NAMALWA (cell line): ENCODE measurements around the gene GABRD.
"Not testable (repeated sequence)": the region's sequence is repeated elsewhere in the genome, so short reads cannot be mapped to it uniquely, and the experiment has no call there.

Experiments
- DNase-seq: peaks from one replicate; pipeline ENCODE4 v3.0.0-alpha.2; 2015; ENCODE audit warnings: low spot score

The GABRD gene, protein sequence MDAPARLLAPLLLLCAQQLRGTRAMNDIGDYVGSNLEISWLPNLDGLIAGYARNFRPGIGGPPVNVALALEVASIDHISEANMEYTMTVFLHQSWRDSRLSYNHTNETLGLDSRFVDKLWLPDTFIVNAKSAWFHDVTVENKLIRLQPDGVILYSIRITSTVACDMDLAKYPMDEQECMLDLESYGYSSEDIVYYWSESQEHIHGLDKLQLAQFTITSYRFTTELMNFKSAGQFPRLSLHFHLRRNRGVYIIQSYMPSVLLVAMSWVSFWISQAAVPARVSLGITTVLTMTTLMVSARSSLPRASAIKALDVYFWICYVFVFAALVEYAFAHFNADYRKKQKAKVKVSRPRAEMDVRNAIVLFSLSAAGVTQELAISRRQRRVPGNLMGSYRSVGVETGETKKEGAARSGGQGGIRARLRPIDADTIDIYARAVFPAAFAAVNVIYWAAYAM

DNA sequence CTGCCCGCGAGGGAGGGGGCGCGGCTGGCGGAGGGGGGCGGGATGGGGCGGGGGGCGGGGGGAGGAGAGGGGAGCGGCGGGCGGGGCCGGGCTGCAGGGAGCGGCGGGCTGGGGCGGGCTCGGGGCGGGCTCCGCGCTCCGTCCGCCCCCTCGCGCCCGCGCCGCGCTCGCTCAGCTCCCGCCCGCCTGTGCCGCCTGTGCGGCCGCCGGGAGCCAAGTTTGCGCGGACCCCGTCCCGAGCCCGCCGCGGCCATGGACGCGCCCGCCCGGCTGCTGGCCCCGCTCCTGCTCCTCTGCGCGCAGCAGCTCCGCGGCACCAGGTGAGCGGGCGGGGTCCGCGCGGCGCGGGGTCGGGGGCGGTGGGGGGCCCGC is at the start of gene GABRD:
TSS of gene GABRD (plus strand) at position 174 of the 372 bp plus-strand sequence. CDS start at position 253, 79 bp downstream.
- no peak for DNase-seq

DNA sequence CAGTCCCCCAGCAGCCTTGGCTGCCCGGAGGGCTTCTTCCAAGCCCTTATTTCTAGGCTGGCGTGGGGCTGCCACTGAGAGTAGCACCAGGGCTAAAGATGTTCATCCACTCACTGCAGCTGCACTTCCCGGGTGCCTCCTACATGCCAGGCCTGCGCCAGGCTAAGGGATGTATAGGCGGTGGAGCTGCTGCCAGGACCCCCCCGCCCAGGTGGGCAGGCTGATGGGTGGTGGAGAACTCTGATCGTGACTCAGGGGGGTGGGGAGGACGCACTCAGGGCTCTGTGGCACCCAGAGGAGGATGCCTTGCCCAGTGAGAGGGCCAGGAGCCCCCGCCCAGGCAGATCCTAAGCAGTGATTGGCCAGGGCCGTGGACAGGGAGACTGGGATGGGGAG is 49.6 kb upstream of the GABRD start:
- DNase-seq: no peak

DNA sequence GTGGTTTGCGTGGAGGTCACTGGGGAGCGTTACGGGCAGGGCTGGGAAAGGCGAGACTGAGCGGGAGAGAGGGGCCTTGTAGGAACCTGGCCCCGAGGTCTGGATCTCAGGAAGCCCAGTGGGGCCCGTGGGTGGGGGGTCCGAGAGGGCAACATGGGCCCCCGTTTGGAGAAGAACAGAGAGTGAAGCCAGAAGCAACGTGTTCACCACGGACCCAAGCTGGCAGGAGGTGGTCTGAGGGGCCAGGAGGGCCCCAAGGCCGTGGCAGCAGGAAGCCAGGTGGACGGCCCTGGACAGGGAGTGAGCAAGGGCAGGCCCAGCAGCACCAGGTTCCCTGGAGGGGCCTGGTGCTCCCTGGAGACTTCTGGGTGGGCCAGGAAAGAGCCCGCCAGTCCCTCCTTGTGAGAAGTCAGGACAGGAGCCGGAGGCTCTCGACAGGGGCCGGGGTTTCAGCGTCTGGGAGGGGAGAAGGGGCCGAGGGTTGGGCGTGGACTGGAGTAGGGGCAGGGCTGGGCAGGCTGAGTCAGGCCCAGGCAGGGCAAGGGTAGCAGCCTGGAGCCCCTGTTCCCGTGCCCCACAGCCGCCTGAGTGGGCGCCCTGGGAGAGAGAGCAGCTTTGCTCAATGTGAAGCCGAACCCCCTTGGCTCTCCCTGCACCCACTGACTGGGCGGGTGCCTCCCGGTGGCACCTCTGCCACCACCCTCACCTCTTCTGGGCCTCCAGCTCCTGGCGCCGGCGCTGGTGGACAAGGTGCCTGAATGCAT is 49.0 kb upstream of the GABRD start:
- DNase-seq: no peak

DNA sequence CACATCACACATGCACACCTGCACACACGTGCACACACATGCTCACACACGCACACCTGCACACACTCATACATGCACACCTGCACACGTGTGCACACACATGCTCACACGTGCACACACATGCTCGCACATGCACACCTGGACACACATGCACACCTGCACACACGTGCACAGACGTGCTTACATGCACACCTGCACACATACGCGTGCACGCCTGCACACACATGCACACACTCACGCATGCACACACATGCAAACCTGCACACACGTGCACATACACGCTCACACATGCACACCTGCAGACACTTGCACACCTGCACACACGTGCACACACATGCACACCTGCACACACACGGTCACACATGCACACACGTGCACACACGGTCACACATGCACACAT is 48.1 kb upstream of the GABRD start:
- DNase-seq: no peak

DNA sequence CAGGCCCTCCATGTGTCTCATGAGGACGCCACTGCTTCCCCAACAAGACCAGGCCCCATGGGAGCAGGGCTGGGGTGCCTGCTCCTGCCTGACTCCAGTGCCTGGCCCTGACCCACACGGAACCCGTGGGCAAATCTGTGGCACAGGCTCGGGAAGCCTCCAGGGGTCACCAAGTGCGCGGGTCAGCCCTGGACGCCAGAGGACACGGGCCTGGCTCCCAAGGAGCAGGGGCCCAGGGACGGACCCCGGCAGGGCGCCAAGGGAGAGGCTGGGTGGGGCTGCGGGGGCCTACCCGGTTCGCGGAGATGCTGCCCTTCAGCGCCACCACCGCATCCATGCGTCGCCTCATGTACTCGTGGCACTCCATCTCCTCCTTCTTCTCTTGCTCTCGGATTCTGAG is 47.5 kb upstream of the GABRD start:
- no peak for DNase-seq

DNA sequence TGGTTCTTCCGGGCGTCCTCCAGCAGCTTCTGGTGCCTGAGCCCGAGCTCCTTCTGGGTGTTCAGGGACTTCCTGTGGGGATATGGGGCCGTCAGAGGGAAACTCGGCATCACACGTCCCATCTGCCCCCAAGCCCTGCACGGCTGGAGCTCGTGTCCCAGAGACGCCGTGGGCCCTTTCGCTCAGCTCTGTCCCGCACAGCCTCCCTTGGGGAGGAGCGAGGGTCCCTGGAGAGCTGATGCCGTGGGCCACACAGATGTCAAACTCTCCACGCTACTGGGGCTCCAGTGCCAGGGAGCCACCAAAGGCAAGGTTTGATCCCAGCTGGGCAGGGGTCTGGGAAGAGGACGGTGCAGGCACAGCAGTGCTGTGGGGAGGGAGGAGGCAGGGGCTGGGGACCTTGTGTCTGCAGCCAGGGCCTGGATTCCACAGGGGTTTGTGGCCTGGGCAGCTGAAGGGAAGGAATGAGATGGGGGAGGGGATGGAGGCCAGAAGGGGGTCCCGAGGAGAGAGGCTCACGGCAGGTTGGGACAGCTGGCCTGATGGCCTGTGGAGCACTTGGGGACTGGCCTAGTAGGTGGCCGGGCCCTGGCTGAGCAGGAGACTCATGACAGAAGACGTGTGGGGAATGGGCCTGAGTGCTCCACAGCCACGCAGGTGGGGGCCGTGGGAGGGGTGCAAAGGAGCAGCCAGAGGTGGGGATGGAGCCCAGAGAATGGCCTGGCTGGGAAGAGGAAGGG is 46.0 kb upstream of the GABRD start:
- no peak for DNase-seq

DNA sequence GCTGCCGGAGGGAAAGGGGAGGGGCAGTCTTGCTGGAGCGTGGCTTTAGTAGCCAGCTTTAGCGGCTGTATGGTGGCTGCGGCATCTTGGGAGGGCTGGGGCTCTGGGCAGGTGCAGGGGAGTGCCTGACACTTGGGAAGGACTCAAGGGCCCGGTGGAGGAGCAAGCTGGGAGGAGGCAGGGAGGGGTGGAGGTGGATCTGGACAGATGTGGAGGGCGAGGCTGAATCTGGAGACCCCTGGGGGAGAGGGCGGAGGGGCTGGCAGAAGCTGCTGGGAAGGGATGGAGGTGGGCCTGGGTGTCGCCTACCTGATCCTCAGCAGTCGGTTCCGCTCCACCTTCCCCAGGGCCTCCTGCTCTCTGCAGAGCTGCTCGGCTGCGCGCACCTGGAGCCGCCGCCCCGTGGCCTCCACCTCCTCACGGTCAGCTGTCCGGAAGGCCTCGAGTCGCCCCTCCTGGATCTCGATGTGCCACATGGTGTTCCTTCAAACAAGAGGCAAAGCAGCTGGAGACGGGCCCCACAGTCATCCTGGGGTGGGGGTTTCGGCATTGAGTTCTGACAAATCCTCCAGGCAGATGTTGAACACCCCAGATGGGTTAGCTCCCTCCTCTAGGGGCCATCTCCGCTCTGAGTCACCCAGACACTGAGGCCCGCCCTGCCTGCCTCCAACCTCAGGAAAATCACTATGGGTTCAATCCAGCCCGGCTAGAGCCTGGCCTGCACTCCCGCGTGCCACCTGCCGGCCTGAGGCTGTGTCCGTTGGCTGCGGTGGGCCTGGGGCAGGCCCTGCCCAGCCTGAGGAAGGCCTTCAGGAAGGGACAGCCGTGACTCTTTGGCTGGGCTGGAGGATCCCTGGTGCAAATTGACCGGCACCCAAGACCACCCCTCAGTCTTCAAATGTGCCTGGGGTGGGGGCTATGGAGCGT is 45.2 kb upstream of the GABRD start:
- DNase-seq: no peak

DNA sequence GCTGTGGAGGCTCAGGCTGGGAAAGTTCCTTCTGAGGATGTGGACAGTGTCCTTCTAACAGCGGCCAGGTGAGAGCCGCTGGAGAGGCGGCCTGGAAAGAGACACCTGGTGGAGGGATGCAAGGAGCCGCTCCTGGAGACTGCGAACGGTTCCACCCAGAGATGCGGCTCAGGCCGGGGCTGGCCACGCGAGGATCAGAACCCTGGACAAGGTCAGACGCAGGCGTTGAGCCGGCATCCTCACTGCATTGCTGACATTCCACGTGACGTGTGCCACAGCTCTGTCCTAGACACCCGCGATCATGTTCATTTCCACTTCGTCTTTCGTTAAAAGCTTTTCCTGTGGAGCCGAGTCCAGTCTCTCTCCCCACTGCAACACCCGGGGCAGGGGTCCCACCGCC is 44.3 kb upstream of the GABRD start:
- DNase-seq: no peak

DNA sequence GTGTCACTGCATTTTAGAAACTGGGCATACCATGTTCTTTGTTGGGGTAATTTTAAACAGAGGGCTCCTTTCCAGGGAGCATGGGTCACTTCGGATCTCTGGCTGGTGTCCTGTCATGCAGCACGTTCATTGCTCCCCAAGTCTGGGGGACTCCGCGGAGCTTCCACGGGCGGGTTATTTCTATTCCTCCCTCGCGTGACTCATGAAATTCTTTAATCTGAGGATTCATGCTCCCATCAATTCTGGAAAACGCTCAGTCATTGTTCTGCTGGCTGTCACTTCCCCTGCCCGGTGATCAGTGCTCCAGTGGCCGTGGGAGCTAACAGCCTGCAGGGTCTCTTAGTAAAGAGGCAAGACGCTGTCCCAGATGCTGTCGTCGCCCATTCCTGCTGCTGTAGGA is 43.6 kb upstream of the GABRD start:
- no peak for DNase-seq

DNA sequence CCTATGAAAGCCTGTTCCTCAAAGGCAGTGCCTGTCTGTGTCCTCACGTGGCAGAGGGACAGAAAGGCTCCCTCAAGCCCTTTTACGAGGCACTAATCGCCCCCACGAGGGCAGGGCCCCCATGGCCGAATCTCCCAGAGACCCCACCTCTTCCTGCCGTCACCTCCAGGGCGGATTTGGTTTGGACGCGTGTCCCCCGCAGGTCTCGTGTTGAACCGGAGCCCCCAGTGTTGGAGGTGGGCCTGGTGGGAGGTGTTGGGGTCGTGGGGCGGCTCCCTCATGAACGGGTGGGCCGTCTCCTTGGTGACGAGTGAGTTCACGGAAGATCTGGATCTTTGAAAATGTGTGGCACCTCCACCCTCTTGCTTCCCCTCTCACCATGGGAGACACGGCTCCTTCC is 43.1 kb upstream of the GABRD start:
- DNase-seq: no peak

DNA sequence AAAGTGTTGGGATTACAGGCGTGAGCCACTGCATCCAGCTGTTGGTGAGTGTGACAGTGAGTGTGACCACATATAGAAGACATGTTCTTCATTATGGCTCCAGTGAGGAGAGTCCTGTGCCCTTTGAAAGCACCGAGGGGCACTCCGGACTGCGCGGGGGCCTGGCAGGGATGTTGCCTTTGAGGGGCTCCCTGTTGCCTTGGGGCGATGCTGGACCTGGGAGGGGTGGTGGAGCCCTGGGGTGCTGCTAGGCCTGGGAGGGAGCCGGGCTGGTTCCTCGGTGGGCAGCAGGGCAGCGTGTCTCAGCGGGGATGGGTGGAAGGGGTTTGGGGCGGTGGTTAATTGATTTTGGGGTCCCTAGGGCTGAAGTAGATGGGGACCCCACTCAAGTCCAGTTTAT is 41.0 kb upstream of the GABRD start:
- DNase-seq: no peak

DNA sequence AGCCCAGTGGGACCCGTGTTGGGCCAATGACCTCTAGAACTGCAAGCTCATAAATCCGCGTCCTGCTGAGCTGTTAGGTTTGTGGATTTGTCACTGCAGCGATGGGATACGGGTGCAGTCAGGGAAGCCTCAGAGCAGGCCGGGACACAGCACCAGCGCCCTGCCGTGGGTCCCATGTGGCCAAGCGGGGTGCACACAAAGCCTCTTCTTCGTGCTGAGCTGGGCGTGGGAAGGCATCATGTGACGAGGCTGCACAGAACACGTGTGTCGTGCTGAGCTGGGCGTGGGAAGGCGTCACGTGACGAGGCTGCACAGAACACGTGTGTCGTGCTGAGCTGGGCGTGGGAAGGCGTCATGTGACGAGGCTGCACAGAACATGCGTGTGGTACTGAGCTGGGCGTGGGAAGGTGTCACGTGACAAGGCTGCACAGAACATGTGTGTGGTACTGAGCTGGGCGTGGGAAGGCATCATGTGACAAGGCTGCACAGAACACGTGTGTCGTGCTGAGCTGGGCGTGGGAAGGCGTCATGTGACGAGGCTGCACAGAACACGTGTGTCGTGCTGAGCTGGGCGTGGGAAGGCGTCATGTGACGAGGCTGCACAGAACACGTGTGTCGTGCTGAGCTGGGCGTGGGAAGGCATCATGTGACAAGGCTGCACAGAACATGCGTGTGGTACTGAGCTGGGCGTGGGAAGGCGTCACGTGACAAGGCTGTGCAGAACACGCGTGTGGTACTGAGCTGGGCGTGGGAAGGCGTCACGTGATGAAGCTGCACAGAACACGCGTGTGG is 40.3 kb upstream of the GABRD start:
- DNase-seq: not testable (repeated sequence)

DNA sequence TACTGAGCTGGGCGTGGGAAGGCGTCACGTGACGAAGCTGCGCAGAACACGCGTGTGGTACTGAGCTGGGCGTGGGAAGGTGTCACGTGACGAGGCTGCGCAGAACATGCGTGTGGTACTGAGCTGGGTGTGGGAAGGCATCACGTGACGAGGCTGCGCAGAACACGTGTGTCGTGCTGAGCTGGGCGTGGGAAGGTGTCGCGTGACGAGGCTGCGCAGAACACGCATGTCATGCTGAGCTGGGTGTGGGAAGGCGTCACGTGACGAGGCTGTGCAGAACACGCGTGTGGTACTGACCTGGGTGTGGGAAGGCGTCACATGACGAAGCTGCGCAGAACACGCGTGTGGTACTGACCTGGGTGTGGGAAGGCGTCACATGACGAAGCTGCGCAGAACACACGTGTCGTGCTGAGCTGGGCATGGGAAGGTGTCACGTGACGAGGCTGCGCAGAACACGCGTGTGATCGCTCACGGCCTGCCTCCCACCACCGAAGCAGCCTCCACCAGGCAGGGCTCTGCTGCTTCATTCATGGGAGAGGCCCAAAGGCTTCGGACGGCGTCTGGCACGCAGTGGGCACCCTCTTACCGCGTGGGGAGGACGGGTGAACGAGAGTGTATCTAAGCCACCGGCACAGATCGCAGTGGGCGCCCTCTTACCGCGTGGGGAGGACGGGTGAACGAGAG is 39.5 kb upstream of the GABRD start:
- no peak for DNase-seq

DNA sequence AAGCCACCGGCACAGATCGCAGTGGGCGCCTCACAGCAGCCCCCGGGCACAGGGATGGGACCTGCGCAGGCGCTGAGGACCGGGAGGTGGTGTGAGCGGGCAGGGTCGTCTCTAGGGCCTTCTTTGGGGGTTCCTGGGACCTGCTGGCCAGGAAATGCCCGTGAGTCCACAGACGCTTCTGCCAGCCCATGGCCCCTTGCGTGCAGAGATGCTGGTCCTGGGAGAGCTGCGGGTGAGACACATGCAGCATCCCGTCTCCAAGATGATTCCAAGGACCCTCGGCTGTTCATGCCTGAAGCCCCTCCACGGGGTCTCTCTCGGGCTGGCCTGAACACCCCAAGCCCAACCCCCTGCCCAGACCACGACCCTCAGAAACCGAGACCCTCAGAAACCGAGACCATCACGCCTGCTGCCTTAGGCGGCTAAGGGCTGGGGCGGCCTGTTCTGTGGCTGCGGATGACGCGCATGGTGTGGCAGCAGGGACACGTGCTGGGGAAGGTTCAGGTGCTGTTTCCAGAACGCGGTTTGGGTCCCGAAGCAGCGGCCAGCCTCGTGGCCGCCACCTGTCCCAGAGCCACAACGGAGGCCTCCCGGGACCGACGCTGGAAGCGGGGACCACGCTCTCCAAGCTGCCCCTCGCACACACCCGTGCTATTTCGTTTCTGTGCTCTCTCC is 38.5 kb upstream of the GABRD start:
- no peak for DNase-seq

DNA sequence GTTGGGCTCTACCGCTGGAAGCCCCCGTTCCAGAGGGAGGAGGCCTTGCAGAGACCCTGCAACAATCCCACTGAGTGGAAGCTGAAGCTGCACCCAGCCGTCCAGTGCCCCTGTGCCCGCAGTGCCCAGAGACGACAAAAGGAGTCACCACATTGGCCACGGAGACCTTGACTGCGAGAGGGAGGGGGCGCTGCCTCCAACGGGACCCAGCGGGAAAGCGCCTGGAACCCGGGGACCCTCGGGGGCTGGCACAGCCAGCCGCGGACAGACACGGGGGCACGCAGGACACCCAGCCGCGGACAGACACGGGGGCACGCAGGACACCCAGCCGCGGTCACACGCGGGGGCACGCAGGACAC is 38.0 kb upstream of the GABRD start:
- DNase-seq: no peak

DNA sequence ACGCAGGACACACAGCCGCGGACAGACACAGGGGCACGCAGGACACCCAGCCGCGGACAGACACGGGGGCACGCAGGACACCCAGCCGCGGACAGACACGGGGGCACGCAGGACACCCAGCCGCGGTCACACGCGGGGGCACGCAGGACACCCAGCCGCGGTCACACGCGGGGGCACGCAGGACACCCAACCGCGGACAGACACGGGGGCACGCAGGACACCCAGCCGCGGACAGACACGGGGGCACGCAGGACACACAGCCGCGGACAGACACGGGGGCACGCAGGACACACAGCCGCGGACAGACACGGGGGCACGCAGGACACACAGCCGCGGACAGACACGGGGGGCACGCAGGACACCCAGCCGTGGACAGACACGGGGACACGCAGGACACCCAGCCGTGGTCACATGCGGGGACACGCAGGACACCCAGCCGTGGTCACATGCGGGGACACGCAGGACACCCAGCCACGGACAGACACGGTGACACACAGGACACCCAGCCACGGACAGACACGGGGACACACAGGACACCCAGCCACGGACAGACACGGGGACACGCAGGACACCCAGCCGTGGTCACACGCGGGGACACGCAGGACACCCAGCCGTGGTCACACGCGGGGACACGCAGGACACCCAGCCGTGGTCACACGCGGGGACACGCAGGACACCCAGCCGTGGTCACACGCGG is 37.4 kb upstream of the GABRD start:
- DNase-seq: not testable (repeated sequence)

DNA sequence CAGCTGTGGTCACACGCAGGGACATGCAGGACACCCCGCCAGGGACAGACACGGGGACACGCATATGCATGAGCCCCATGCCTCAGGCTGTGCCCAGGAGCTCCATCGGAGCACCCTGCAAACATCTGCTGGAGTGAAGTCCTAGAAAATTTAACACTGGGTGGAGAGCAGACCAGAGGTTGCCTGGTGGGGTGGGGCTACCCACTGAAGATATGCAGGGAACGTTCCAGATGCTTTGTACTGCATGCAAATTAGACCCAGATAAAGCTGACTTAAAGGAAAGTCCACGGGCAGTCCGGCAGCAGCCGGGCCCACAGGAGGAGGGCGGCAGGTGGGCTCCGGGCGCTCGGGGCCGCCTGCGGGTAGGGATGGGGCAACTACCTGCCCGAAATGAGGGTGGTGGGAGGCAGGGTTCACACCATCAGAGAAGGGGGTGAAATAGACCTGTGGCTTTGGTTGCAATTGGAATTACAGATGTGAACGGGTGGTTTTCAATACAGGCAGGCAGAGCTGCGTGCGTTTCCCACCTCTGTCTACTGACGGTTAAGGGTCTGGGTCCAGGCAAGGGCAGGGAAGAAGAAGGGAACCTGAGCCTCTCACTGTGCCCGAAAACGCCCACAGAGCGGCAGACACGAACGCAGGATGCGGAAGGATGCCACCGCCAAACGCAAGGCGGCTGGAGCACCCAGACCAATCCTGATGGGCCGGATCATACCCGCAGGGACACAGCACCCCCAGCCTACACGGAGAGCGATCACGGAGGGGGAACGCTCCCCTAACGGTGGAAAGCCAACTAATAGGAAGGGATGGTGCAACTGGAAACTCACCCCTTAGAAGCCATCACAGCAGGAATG is 36.5 kb upstream of the GABRD start:
- DNase-seq: no peak

DNA sequence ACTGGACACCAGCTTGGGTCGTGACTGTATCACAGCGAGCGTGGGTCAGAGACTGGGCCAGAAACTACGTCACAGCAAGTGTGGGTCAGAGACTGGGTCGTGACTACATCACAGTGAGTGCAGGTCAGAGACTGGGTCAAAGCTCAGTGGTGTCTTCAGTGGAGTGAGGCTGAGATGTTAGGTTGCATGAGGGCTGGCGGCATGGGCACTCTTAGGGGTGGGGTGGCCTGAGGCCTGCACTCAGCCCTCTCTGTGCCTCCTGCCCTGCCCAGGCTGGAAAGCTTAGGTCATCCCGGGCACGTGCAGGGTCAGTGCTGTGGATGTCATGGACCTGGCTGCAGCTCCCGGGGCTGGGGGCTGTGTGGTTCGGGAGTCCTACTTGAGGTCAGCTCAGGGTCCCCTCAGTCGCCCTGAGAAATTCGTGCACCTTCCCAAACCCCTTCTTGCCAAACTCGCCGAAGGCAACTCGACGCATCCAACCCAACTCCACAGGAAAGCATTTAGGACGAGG is 34.5 kb upstream of the GABRD start:
- DNase-seq: no peak
